ENCODE data around the gene SPEM1.
A peak's percentile ranks its signal among the peaks of the same experiment; 100 is the strongest.

SPEM1 gene

GRCh38 chr17:7418472-7419152 is 1.5 kb upstream of the SPEM1 start:
- DNase-seq (ENCODE audit: low read depth) = no peak

GRCh38 chr17:7421186-7421585 is 1.1 kb downstream of the SPEM1 start:
- DNase-seq (ENCODE audit: low read depth) = no peak

- DNase-seq (ENCODE audit: low read depth) = no peak
These were observed 3.6 kb downstream of the SPEM1 start for GRCh38 chr17:7423679-7424078.

GRCh38 chr17:7425316-7425715 is 5.2 kb downstream of the SPEM1 start, which contains the start of gene SPEM2:
Gene SPEM2, plus strand, starts transcription at chr17:7425616. Its CDS starts 73 bp downstream, at chr17:7425689.
- no peak for DNase-seq (ENCODE audit: low read depth)

- no peak for DNase-seq (ENCODE audit: low read depth)
These were observed 5.6 kb downstream of the SPEM1 start for GRCh38 chr17:7425756-7426155.

GRCh38 chr17:7426203-7426863 is 6.2 kb downstream of the SPEM1 start:
- DNase-seq (ENCODE audit: low read depth) = no peak

- no peak for DNase-seq (ENCODE audit: low read depth)
These were observed 6.9 kb downstream of the SPEM1 start for GRCh38 chr17:7426896-7427489.

GRCh38 chr17:7427549-7427948 is 7.4 kb downstream of the SPEM1 start:
- DNase-seq (ENCODE audit: low read depth) = no peak

GRCh38 chr17:7428557-7428956 is 8.4 kb downstream of the SPEM1 start, which contains the start of gene SPEM3:
Gene SPEM3, plus strand, starts transcription at chr17:7428857. Its CDS starts 46 bp downstream, at chr17:7428903.
- no peak for DNase-seq (ENCODE audit: low read depth)

GRCh38 chr17:7429722-7430121 is 9.6 kb downstream of the SPEM1 start:
- no peak for DNase-seq (ENCODE audit: low read depth)

GRCh38 chr17:7431231-7431630 is 11.1 kb downstream of the SPEM1 start:
- DNase-seq (ENCODE audit: low read depth) = no peak

- DNase-seq (ENCODE audit: low read depth) = no peak
These were observed 12.2 kb downstream of the SPEM1 start for GRCh38 chr17:7432296-7432695.

- DNase-seq (ENCODE audit: low read depth) = no peak
These were observed 15.8 kb downstream of the SPEM1 start for GRCh38 chr17:7435676-7436555.

- DNase-seq (ENCODE audit: low read depth) = peak; percentile 59
These were observed 16.6 kb downstream of the SPEM1 start for GRCh38 chr17:7436556-7437368.

GRCh38 chr17:7437369-7437863 is 17.3 kb downstream of the SPEM1 start:
- no peak for DNase-seq (ENCODE audit: low read depth)

- DNase-seq (ENCODE audit: low read depth) = no peak
These were observed 18.0 kb downstream of the SPEM1 start for GRCh38 chr17:7437950-7438614.

GRCh38 chr17:7438656-7439460 is 18.7 kb downstream of the SPEM1 start:
- DNase-seq (ENCODE audit: low read depth) = no peak

- no peak for DNase-seq (ENCODE audit: low read depth)
These were observed 19.5 kb downstream of the SPEM1 start, which contains the start of gene FGF11 for GRCh38 chr17:7439462-7440112. Gene FGF11, plus strand, starts transcription at chr17:7439512. Its CDS starts 109 bp downstream, at chr17:7439621.

Data from stimulated activated CD8-positive, alpha-beta memory T cell treated with anti-CD3 and anti-CD28 coated beads, Interleukin-12 subunit alpha, Interleukin-12 subunit beta, amount 100 ng/mL, for 1 hour (primary cell).